Measurements from ENCODE around the gene CFAP58. TPM values are rescaled to one million over a fixed set of nuclear protein-coding genes. Genes with fewer than 3 reads are reported as not detected.

The CFAP58 gene
- total and polyA plus RNA-seq, 8 donors, result 0.12 to 0.58 (median 0.20) TPM; not detected in 3

- Histone ChIP-seq H3K36me3 (peaks cover 0 to 8% (median 4%) of the 10 kb centered on the region in 4 donors), H3K4me1 (peaks cover 81 to 100% (median 92%) of the 10 kb centered on the region in 4 donors), H3K4me3 (no peak overlapping the region), H3K27me3 (no peaks in the 10 kb centered on the region), H3K9me3 (no peaks in the 10 kb centered on the region), H3K27ac (peak overlapping the region; percentile 75 to 84 (median 79))
- TF ChIP-seq, protein P1, sequence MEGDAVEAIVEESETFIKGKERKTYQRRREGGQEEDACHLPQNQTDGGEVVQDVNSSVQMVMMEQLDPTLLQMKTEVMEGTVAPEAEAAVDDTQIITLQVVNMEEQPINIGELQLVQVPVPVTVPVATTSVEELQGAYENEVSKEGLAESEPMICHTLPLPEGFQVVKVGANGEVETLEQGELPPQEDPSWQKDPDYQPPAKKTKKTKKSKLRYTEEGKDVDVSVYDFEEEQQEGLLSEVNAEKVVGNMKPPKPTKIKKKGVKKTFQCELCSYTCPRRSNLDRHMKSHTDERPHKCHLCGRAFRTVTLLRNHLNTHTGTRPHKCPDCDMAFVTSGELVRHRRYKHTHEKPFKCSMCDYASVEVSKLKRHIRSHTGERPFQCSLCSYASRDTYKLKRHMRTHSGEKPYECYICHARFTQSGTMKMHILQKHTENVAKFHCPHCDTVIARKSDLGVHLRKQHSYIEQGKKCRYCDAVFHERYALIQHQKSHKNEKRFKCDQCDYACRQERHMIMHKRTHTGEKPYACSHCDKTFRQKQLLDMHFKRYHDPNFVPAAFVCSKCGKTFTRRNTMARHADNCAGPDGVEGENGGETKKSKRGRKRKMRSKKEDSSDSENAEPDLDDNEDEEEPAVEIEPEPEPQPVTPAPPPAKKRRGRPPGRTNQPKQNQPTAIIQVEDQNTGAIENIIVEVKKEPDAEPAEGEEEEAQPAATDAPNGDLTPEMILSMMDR (IDR thresholded peaks at IDR 0.05), result no peak
- TF ChIP-seq POLR2A (IDR thresholded peaks at IDR 0.05), result no peak
- peak; percentile 4 for TF ChIP-seq EP300 (IDR thresholded peaks at IDR 0.05)
- TF ChIP-seq POLR2AphosphoS5 (IDR thresholded peaks at IDR 0.05), result peak; percentile 72 to 88 (median 82)
- intact Hi-C loops (cut with DNase I; ENCODE audit: low total_unique reads), result no loop called here
- 17 to 25% (median 22%) methylated on average over 8 of the region's 8 CpGs for WGBS, 5 donors
- peak in 1 of 2 donors; percentile 90 for DNase-seq
These were observed 23.2 kb upstream of the CFAP58 start for GRCh38 chr10:104330168-104331110.

DNA sequence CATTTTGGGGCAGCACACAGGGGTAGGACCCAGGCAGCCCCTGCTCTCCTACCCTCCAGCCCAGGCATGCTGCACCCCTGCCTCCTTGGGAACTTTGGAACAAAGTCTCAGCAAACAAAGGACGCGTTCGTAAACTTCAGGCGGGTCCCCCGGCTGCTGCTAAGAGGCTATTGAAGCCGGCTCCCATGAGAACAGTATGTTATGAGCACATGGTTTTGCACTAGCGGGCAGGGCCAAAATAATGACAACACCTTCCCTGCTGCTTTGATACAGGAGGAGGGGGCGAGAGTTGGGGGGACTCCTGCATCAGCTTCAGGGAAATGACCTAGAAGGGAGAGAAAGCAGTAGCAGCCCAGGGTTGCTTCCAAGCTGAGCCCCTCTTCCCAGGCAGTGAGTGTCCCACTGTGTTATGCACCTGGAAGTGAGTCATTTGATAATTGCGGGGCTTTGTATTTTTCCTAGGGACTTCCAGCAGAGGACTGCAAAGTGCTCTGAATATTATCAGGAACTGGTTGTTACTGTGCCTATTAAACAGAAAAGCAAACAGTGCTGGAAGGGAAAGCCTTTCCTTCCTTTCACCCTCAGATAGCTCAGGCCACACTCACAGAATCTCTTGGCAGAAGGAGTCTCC is 22.3 kb upstream of the CFAP58 start:
- DNase-seq, result peak; percentile 30 to 71
- Histone ChIP-seq H3K27ac (peak overlapping the region; percentile 75 to 84 (median 79)), H3K4me1 (peaks cover 83 to 100% (median 92%) of the 10 kb centered on the region in 4 donors), H3K4me3 (no peak overlapping the region), H3K9me3 (no peaks in the 10 kb centered on the region), H3K27me3 (no peaks in the 10 kb centered on the region), H3K36me3 (peaks cover 0 to 8% (median 4%) of the 10 kb centered on the region in 4 donors)
- 14 to 33% (median 23%) methylated on average over 7 to 9 of the region's 9 CpGs for WGBS, 5 donors
- TF ChIP-seq EP300 (IDR thresholded peaks at IDR 0.05) (no peak), POLR2A (IDR thresholded peaks at IDR 0.05) (no peak), POLR2AphosphoS5 (IDR thresholded peaks at IDR 0.05) (peak in 2 of 3 donors; percentile 38 to 64)
- TF ChIP-seq, protein P1 (IDR thresholded peaks at IDR 0.05), result no peak
- intact Hi-C loops (cut with DNase I; ENCODE audit: low total_unique reads), result no loop called here

DNA sequence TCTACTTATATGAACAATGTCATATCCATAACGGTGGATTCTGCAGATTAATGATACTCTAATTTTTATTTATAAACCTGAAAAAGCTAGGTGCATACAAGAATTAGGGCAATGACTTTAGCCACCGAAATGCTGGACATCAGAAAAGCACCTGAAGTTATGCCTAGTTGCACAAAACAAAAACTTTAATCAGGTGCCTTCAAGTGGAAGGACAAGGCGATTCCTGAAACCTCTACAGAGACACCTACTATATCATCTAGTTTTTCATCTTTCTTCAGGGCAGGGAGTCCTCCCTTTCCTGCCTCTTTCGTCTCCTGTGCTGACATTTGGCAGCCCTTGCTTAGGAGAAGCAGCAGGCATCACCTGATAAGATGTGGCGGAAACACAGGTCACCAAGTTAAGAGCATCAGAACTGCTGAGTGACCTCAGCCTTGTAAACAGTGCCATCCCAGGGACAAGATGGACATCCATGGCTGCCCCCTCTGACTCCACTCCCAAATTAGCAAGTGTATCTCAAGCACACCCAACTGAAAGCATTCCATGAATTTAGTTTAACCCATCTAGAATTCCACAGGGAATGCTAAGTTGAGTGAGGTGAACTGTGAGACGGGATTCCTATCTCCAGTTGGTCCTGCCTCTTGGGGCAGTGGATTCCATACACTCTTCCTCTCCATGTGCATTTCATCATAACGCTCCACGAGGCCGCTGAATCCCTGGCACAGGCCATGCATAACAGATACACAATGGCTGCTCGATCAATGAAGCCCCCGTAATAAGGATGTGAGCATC is 21.2 kb upstream of the CFAP58 start:
- 79 to 84% (median 83%) methylated on average over 11 of the region's 11 CpGs for WGBS, 5 donors
- Histone ChIP-seq H3K27me3 (no peaks in the 10 kb centered on the region), H3K4me1 (peaks cover 78 to 100% (median 93%) of the 10 kb centered on the region in 4 donors), H3K9me3 (no peaks in the 10 kb centered on the region), H3K36me3 (peaks cover 0 to 8% (median 4%) of the 10 kb centered on the region in 4 donors), H3K4me3 (no peak overlapping the region), H3K27ac (peak overlapping the region in 4 of 5 donors; percentile 75 to 84 (median 78))
- DNase-seq, result peak in 1 of 2 donors; percentile 17
- intact Hi-C loops (cut with DNase I; ENCODE audit: low total_unique reads), result no loop called here
- no peak for TF ChIP-seq EP300 (IDR thresholded peaks at IDR 0.05)
- TF ChIP-seq POLR2A (IDR thresholded peaks at IDR 0.05), result no peak

GRCh38 chr10:104333032-104333727 is 20.5 kb upstream of the CFAP58 start:
- intact Hi-C loops (cut with DNase I; ENCODE audit: low total_unique reads), result no loop called here
- Histone ChIP-seq H3K36me3 (peaks cover 0 to 8% (median 4%) of the 10 kb centered on the region in 4 donors), H3K27ac (peak overlapping the region in 4 of 5 donors; percentile 75 to 84 (median 78)), H3K27me3 (no peaks in the 10 kb centered on the region), H3K4me1 (peaks cover 71 to 97% (median 88%) of the 10 kb centered on the region in 4 donors), H3K4me3 (no peak overlapping the region), H3K9me3 (no peaks in the 10 kb centered on the region)
- DNase-seq, result peak; percentile 24 to 74
- TF ChIP-seq EP300 (IDR thresholded peaks at IDR 0.05) (no peak), POLR2A (IDR thresholded peaks at IDR 0.05) (no peak)
- TF ChIP-seq, protein P1 (IDR thresholded peaks at IDR 0.05), result no peak
- WGBS, 5 donors, result 79 to 90% (median 85%) methylated on average over 13 of the region's 13 CpGs
